Mononuclear cell (primary cell): ENCODE data around the gene HPX. TPM values are rescaled to one million over a fixed set of nuclear protein-coding genes. Genes with fewer than 3 reads are reported as not detected.
A peak's percentile ranks its signal among the peaks of the same experiment; 100 is the strongest.

Source experiments
- H3K27me3 ChIP-seq: 2 replicates; pipeline ENCODE4 v1.6.0; 2011; ENCODE audit warnings: low read length, control low read depth; ENCODE audit not compliant: insufficient read depth
- H3K4me1 ChIP-seq: 2 replicates; pipeline ENCODE4 v1.5.1; 2011; ENCODE audit warnings: mild to moderate bottlenecking, low read length, control low read depth; ENCODE audit not compliant: insufficient read depth
- H3K4me3 ChIP-seq: 2 replicates; pipeline ENCODE4 v1.5.1; 2011; ENCODE audit warnings: mild to moderate bottlenecking, low read length, moderate library complexity
- H3K9me3 ChIP-seq: 2 replicates; pipeline ENCODE4 v1.5.1; 2011; ENCODE audit warnings: low read depth, mild to moderate bottlenecking, control low read depth, low read length
- total RNA-seq: library from RNA; depleted of rRNA; stranded (reverse); fragments of >200 nt; gene quantifications from one replicate; pipeline ENCODE4 v1.2.3, GENCODE V29; 2012

HPX gene
- total RNA-seq: 0.31 TPM

- Histone ChIP-seq H3K27me3 (no peaks in the 10 kb centered on the region), H3K9me3 (no peaks in the 10 kb centered on the region), H3K4me1 (peaks cover 19% of the 10 kb centered on the region), H3K4me3 (no peak within 1 kb of the TSS)
These were observed at the start of gene HPX for GRCh38 chr11:6440906-6441358. Gene HPX (minus strand): TSS chr11:6440987. CDS start chr11:6440963, 24 bp downstream.

GRCh38 chr11:6489306-6489705 is 48.5 kb upstream of the HPX start:
- Histone ChIP-seq H3K9me3 (no peaks in the 10 kb centered on the region), H3K27me3 (no peaks in the 10 kb centered on the region), H3K4me1 (no peaks in the 10 kb centered on the region), H3K4me3 (no peak overlapping the region)

GRCh38 chr11:6488821-6489220 is 48.0 kb upstream of the HPX start:
- no peaks in the 10 kb centered on the region for H3K27me3 ChIP-seq
- no peaks in the 10 kb centered on the region for H3K4me1 ChIP-seq
- no peak overlapping the region for H3K4me3 ChIP-seq
- no peaks in the 10 kb centered on the region for H3K9me3 ChIP-seq

- Histone ChIP-seq H3K4me1 (peaks cover 3% of the 10 kb centered on the region), H3K4me3 (no peak overlapping the region), H3K9me3 (no peaks in the 10 kb centered on the region), H3K27me3 (no peaks in the 10 kb centered on the region)
These were observed 47.6 kb upstream of the HPX start for GRCh38 chr11:6488342-6488741.

- peaks cover 17% of the 10 kb centered on the region for H3K4me1 ChIP-seq
- H3K9me3 ChIP-seq: no peaks in the 10 kb centered on the region
- H3K4me3 ChIP-seq: no peak overlapping the region
- H3K27me3 ChIP-seq: no peaks in the 10 kb centered on the region
These were observed 46.2 kb upstream of the HPX start for GRCh38 chr11:6486938-6487337.

- H3K4me1 ChIP-seq: peaks cover 19% of the 10 kb centered on the region
- no peaks in the 10 kb centered on the region for H3K27me3 ChIP-seq
- no peaks in the 10 kb centered on the region for H3K9me3 ChIP-seq
- H3K4me3 ChIP-seq: no peak overlapping the region
These were observed 45.5 kb upstream of the HPX start for GRCh38 chr11:6486256-6486655.

- H3K27me3 ChIP-seq: no peaks in the 10 kb centered on the region
- H3K4me3 ChIP-seq: no peak overlapping the region
- H3K4me1 ChIP-seq: peaks cover 23% of the 10 kb centered on the region
- H3K9me3 ChIP-seq: no peaks in the 10 kb centered on the region
These were observed 44.9 kb upstream of the HPX start for GRCh38 chr11:6485661-6486060.

GRCh38 chr11:6483015-6483414 is 42.2 kb upstream of the HPX start:
- Histone ChIP-seq H3K4me3 (no peak overlapping the region), H3K9me3 (no peaks in the 10 kb centered on the region), H3K4me1 (peaks cover 34% of the 10 kb centered on the region), H3K27me3 (no peaks in the 10 kb centered on the region)

- H3K27me3 ChIP-seq: no peaks in the 10 kb centered on the region
- H3K9me3 ChIP-seq: no peaks in the 10 kb centered on the region
- H3K4me3 ChIP-seq: peak overlapping the region; percentile 58
- H3K4me1 ChIP-seq: peaks cover 34% of the 10 kb centered on the region
These were observed 41.7 kb upstream of the HPX start for GRCh38 chr11:6482441-6482840.

GRCh38 chr11:6481924-6482275 is 41.1 kb upstream of the HPX start:
- no peaks in the 10 kb centered on the region for H3K9me3 ChIP-seq
- H3K27me3 ChIP-seq: no peaks in the 10 kb centered on the region
- H3K4me1 ChIP-seq: peaks cover 34% of the 10 kb centered on the region
- H3K4me3 ChIP-seq: peak overlapping the region; percentile 58

GRCh38 chr11:6481012-6481923 is 40.5 kb upstream of the HPX start, which contains the start of the genes ARFIP2 and TIMM10B:
Gene ARFIP2 (minus strand): TSS chr11:6481331. CDS start chr11:6480421, 910 bp downstream.
Gene TIMM10B (plus strand): TSS chr11:6481501. CDS start chr11:6481517, 16 bp downstream.
- H3K27me3 ChIP-seq: no peaks in the 10 kb centered on the region
- H3K9me3 ChIP-seq: no peaks in the 10 kb centered on the region
- peaks cover 34% of the 10 kb centered on the region for H3K4me1 ChIP-seq
- H3K4me3 ChIP-seq: peak within 1 kb of the TSS; percentile 58

GRCh38 chr11:6480299-6480914 is 39.6 kb upstream of the HPX start:
- Histone ChIP-seq H3K4me1 (peaks cover 34% of the 10 kb centered on the region), H3K27me3 (no peaks in the 10 kb centered on the region), H3K9me3 (no peaks in the 10 kb centered on the region), H3K4me3 (peak overlapping the region; percentile 58)

GRCh38 chr11:6476571-6476970 is 35.8 kb upstream of the HPX start:
- H3K4me1 ChIP-seq: peaks cover 28% of the 10 kb centered on the region
- H3K4me3 ChIP-seq: no peak overlapping the region
- H3K9me3 ChIP-seq: no peaks in the 10 kb centered on the region
- H3K27me3 ChIP-seq: no peaks in the 10 kb centered on the region

GRCh38 chr11:6475936-6476335 is 35.1 kb upstream of the HPX start:
- H3K4me1 ChIP-seq: peaks cover 27% of the 10 kb centered on the region
- no peaks in the 10 kb centered on the region for H3K9me3 ChIP-seq
- H3K4me3 ChIP-seq: no peak overlapping the region
- no peaks in the 10 kb centered on the region for H3K27me3 ChIP-seq

GRCh38 chr11:6474806-6475500 is 34.2 kb upstream of the HPX start:
- no peaks in the 10 kb centered on the region for H3K9me3 ChIP-seq
- H3K4me1 ChIP-seq: peaks cover 17% of the 10 kb centered on the region
- no peak overlapping the region for H3K4me3 ChIP-seq
- no peaks in the 10 kb centered on the region for H3K27me3 ChIP-seq
